Coronary artery (tissue), 2 donors: ENCODE data around the gene RDH5.

Source experiments
- DNase-seq: peaks from one replicate; pipeline ENCODE4 v3.0.0-alpha.2; 2017; ENCODE audit warnings: low spot score
- H3K27ac ChIP-seq, 2 donors: fragments of 200-600 bp; sonication (generic); one replicate each; pipeline ENCODE4 v1.5.1; 2016 to 2019
- H3K4me3 ChIP-seq: fragments of 200-600 bp; sonication (generic); 2 replicates; pipeline ENCODE4 v1.5.1; 2016; ENCODE audit warnings: mild to moderate bottlenecking, moderate library complexity
- CTCF ChIP-seq: fragments of 200-600 bp; sonication (generic); IDR thresholded peaks from one replicate; pipeline ENCODE4 v1.5.1; 2019; ENCODE audit warnings: antibody characterized with exemption

The RDH5 gene

GRCh38 chr12:55718015-55718414, 2.2 kb upstream of the RDH5 start:
- no peak for DNase-seq
- TF ChIP-seq CTCF = no peak
- H3K27ac ChIP-seq = peak overlapping the region; percentile 73 to 96
- peak overlapping the region; percentile 28 for H3K4me3 ChIP-seq

GRCh38 chr12:55718624-55719275, 1.4 kb upstream of the RDH5 start:
- Histone ChIP-seq H3K27ac (peak overlapping the region; percentile 73 to 96), H3K4me3 (peak overlapping the region; percentile 28)
- no peak for DNase-seq
- no peak for TF ChIP-seq CTCF

GRCh38 chr12:55719371-55719770, 822 bp upstream of the RDH5 start:
- TF ChIP-seq CTCF = no peak
- no peak for DNase-seq
- Histone ChIP-seq H3K27ac (peak overlapping the region; percentile 73 to 96), H3K4me3 (peak overlapping the region; percentile 54)

- Histone ChIP-seq H3K27ac (peak overlapping the region; percentile 73 to 96), H3K4me3 (peak overlapping the region; percentile 51)
- peak; percentile 96 for DNase-seq
- no peak for TF ChIP-seq CTCF
Observed at GRCh38 chr12:55720894-55721444, 776 bp downstream of the RDH5 start.

GRCh38 chr12:55721601-55722213, 1.5 kb downstream of the RDH5 start:
- Histone ChIP-seq H3K4me3 (peak overlapping the region; percentile 51), H3K27ac (peak overlapping the region; percentile 73 to 96)
- no peak for TF ChIP-seq CTCF
- DNase-seq = no peak

GRCh38 chr12:55722948-55723347, 2.8 kb downstream of the RDH5 start:
- no peak for DNase-seq
- peak overlapping the region in 1 of 2 donors; percentile 52 for H3K27ac ChIP-seq
- TF ChIP-seq CTCF = no peak
- no peak overlapping the region for H3K4me3 ChIP-seq
